IPS DF 4.7 (cell line): ENCODE results near the gene IRGM.

ENCODE experiments used
- DNase-seq: peaks from one replicate; pipeline ENCODE4 v3.0.0-alpha.2; 2013; ENCODE audit warnings: low spot score; ENCODE audit errors: extremely low read depth

Gene IRGM

DNA sequence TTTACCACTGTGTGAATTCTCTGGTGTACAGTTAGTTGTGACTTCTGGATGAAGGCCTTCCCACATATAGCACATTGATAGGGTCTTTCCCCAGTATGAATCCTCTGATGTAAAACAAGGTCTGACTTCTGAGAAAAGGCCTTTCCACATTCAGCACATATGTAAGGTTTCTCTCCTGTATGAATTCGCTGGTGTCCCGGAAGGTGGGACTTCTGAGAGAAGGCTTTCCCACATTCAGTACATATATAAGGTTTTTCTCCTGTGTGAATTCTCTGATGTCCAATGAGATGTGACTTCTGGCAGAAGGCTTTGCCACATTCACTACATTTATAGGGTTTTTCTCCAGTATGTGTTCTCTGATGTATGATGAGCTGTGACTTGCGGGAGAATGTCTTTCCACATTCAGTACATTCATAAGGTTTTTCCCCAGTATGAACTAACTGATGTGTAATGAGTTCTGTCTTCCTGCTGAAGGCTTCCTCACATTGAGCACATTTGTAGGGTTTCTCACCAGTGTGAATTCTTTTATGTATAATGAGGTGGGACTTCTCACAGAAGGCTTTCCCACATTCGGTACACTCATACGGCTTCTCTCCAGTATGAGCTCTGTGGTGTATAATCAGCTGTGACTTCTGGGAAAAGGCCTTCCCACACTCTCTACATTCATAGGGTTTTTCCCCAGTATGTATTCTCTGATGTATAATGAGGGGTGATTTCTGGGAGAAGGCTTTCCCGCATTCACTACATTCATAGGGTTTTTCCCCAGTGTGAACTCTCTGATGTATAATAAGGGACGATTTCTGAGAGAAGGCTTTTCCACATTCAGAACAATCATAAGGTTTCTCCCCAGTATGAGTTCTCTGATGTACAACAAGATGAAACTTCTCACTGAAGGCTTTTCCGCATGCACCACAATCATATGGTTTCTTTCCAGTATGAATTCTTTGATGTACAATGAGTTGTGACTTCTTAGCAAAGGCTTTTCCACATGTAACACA, 49.4 kb downstream of the IRGM start:
- DNase-seq, result no peak
